Testis (tissue), 3 donors: ENCODE results near the gene SLC6A18. TPM values are rescaled to one million over a fixed set of nuclear protein-coding genes. Genes with fewer than 3 reads are reported as not detected.

Experiments used
- DNase-seq: peaks from one replicate; pipeline ENCODE4 v3.0.0-alpha.2; 2019
- H3K27ac ChIP-seq, 2 donors: fragments of 200-600 bp; sonication (generic); one replicate each; pipeline ENCODE4 v1.5.1; 2019
- H3K27me3 ChIP-seq: fragments of 200-600 bp; sonication (generic); one replicate; pipeline ENCODE4 v1.5.1; 2019
- H3K36me3 ChIP-seq: fragments of 200-600 bp; sonication (generic); one replicate; pipeline ENCODE4 v1.5.1; 2017; ENCODE audit warnings: low read depth; ENCODE audit errors: missing control alignments
- H3K4me1 ChIP-seq: fragments of 200-600 bp; sonication (generic); one replicate; pipeline ENCODE4 v1.5.1; 2019
- H3K4me3 ChIP-seq, 2 donors: fragments of 200-600 bp; sonication (generic); one replicate each; pipeline ENCODE4 v1.5.1; 2017 to 2019
- H3K9me3 ChIP-seq: fragments of 200-600 bp; sonication (generic); one replicate; pipeline ENCODE4 v1.5.1; 2017
- POLR2A ChIP-seq: fragments of 450-650 bp; IDR thresholded peaks from one replicate; pipeline ENCODE4 v1.6.1; 2017; ENCODE audit warnings: antibody characterized with exemption, mild to moderate bottlenecking, moderate library complexity
- WGBS, 2 donors: methylation state at CpG; one replicate each; pipeline ENCODE4 v1.1.5; 2018; 5-methylcytosine and 5-hydroxymethylcytosine counted together
- intact Hi-C: fragments of 100-400 bp; cut with DNase I; formaldehyde crosslinking; loops from one replicate; pipeline ENCODE4 v1.15.1; 2023; ENCODE audit warnings: low total_unique reads
- polyA plus RNA-seq: library from polyadenylated mRNA; stranded (reverse); fragments of 350-450 nt; fragmentation: Illumina TruSeq; extraction: RNeasy Lipid Tissue Mini Kit (QIAGEN cat#74804); gene quantifications from one replicate; pipeline ENCODE4 v1.2.3, GENCODE V29; 2014; ENCODE audit warnings: low read depth, low replicate concordance; ENCODE audit not compliant: insufficient read depth
- total RNA-seq, 2 donors: library from RNA; depleted of rRNA; stranded (reverse); fragments of >200 nt; gene quantifications; one replicate each; pipeline ENCODE4 v1.2.3, GENCODE V29; 2016
- TF ChIP-seq, protein P1 (sequence below), 3 experiments: fragments of 450-650 bp in 2 of 3; fragments of 200-600 bp in 1 of 3; sonication (generic) in 1 of 3; IDR thresholded peaks; one replicate each; pipeline ENCODE4 v1.5.1; 2016 to 2019; ENCODE audit warnings: antibody characterized with exemption in 3 of 3, mild to moderate bottlenecking in 2 of 3, moderate library complexity in 1 of 3

SLC6A18 gene
- total and polyA plus RNA-seq, 3 donors from 2014 or later, result 0.24 TPM; not detected in 2

DNA sequence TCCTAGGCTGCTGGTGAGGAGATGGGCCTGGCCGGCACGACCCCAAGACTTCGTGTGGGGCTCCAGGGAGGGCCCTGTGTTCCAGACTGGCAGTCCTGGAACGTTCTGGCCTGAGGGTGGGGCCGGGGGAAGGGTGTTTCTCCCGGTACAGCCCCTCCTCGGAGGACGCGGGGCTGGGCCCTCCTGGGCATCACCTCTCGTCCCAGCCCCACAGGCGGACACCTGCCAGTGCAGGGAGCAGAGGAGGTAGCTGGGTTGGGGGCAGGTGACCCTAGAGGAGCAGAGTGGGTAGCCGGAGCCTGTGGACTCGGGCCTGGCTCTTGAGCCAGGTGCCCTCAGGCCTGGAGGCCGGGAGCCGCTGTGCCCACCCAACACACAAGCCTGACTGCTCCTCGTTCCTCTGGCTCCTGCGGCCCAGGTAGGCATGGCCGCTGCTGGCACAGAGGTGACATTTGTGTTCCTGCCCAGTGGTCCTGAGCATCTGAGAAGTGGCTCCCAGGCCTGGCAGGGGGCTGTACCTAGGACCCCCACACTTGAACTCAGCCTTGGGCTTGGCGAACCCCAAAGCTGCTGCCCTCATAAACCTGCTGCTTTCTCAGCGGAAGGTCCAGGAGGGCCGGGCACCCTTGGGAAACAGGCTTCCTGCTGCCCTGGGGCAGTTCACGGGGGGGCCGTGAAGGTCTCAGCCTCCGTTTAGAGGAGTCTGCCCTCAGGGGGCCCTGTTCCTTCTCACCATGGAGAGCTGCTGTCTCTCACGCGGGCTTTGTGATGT lies 23.0 kb upstream of the SLC6A18 start:
- H3K4me1 ChIP-seq, result peaks cover 9% of the 10 kb centered on the region
- H3K9me3 ChIP-seq, result no peaks in the 10 kb centered on the region
- H3K27me3 ChIP-seq, result no peaks in the 10 kb centered on the region
- no peaks in the 10 kb centered on the region for H3K36me3 ChIP-seq
- H3K4me3 ChIP-seq, result no peak overlapping the region
- intact Hi-C loops, result no loop called here
- no peak overlapping the region for H3K27ac ChIP-seq
- WGBS, 2 donors, result 85 to 93% methylated on average over 3 to 26 of the region's 26 CpGs
- TF ChIP-seq POLR2A, result no peak
- TF ChIP-seq, protein P1, sequence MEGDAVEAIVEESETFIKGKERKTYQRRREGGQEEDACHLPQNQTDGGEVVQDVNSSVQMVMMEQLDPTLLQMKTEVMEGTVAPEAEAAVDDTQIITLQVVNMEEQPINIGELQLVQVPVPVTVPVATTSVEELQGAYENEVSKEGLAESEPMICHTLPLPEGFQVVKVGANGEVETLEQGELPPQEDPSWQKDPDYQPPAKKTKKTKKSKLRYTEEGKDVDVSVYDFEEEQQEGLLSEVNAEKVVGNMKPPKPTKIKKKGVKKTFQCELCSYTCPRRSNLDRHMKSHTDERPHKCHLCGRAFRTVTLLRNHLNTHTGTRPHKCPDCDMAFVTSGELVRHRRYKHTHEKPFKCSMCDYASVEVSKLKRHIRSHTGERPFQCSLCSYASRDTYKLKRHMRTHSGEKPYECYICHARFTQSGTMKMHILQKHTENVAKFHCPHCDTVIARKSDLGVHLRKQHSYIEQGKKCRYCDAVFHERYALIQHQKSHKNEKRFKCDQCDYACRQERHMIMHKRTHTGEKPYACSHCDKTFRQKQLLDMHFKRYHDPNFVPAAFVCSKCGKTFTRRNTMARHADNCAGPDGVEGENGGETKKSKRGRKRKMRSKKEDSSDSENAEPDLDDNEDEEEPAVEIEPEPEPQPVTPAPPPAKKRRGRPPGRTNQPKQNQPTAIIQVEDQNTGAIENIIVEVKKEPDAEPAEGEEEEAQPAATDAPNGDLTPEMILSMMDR (IDR thresholded peaks at IDR 0.05), result no peak
- no peak for DNase-seq

DNA sequence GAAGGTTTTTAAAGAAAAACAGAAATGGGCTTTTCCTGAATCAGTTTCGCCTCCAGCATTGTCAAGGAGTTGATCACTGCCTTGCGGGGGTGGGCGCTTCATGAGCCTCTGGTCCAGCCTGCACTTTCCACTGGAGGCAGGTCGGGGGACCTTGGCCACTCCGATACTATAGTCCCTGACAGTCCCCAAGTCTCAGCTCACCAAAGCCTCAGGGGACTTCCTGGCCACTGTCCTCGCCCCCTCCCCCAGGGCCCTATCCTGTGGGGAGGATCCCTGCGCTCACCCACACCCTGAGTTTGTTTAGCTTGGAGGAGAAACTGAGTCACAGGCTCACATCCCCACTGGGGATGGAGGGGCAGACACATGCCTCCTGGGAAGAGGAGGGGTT lies 22.4 kb upstream of the SLC6A18 start:
- no peaks in the 10 kb centered on the region for H3K27me3 ChIP-seq
- H3K4me3 ChIP-seq, result no peak overlapping the region
- no peak for TF ChIP-seq POLR2A
- TF ChIP-seq, protein P1 (IDR thresholded peaks at IDR 0.05), result no peak
- H3K36me3 ChIP-seq, result no peaks in the 10 kb centered on the region
- WGBS, 2 donors, result 89% methylated on average over 6 to 7 of the region's 7 CpGs
- intact Hi-C loops, result no loop called here
- H3K4me1 ChIP-seq, result peaks cover 9% of the 10 kb centered on the region
- H3K9me3 ChIP-seq, result no peaks in the 10 kb centered on the region
- DNase-seq, result no peak
- no peak overlapping the region for H3K27ac ChIP-seq

DNA sequence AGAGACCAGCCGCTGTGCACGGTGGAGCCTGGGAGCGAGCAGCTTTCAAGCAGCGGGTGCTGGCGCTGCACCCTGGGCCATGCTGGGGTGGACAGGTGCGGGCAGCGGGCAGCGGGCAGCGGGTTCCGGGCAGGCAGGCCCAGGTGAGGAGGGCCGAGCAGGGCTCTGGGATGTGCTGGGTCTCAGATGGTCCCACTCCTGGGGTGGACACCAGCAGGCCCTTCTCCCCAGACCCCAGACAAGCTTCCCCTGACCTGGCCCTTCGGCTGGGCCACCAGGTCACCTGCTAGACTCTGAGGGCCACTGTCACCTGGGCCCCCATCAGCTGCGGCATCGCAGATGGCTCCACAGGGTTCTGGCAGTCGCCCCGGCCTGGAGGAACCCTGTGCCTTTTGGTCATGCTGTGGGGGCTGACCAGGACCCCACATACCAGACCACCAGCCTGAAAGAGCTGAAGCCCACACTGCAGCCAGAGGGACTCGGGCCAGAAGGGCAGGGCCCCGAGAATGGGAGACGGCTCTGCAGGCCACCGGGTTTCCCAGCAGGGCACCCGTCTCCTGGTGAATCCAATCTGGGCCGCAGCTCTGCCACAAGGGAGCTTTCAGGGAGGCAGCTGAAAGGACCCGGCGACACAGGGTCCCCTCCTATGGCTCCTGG lies 21.7 kb upstream of the SLC6A18 start:
- H3K9me3 ChIP-seq, result no peaks in the 10 kb centered on the region
- H3K36me3 ChIP-seq, result no peaks in the 10 kb centered on the region
- no peaks in the 10 kb centered on the region for H3K27me3 ChIP-seq
- no peak overlapping the region for H3K4me3 ChIP-seq
- TF ChIP-seq POLR2A, result no peak
- TF ChIP-seq, protein P1 (IDR thresholded peaks at IDR 0.05), result no peak
- intact Hi-C loops, result no loop called here
- no peak overlapping the region for H3K27ac ChIP-seq
- peaks cover 9% of the 10 kb centered on the region for H3K4me1 ChIP-seq
- DNase-seq, result no peak
- 82 to 83% methylated on average over 9 to 24 of the region's 24 CpGs for WGBS, 2 donors

DNA sequence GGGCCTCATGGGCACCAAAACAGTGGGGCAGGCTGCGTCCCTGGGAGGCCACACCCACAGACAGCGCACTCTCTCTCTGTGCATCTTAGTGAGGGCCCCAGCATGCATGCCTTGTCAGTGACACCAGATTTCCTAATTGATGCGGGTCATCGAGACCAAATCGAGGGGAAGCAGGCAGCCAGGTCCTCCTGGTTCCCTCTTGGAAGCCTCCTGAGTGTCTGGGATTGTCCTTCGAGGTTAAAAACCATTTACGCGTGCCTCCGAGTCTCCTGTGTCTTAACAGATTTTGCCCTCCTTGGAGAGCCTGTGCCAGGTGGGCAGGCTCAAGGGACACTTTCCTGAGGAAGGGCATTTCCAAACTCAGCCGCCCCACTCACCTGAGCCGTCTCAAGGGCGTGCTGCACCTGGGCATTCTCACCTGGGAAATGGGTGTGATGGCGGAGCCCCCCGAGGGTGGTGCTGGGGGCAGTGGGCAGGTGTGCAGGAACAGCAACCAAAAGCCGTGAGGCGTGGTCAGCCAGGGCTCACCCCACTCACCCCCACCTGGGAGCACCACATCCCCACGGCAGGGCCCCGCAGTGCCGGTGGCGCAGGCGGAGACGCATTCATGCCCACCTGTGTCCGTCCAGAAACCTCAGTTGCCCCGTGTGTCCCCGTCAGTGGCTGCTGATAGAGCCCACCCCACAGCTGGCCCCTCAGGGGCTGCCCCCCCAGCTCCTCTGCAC lies 21.1 kb upstream of the SLC6A18 start:
- Histone ChIP-seq H3K36me3 (no peaks in the 10 kb centered on the region), H3K4me1 (peaks cover 9% of the 10 kb centered on the region), H3K9me3 (no peaks in the 10 kb centered on the region), H3K27me3 (no peaks in the 10 kb centered on the region), H3K4me3 (no peak overlapping the region), H3K27ac (no peak overlapping the region)
- TF ChIP-seq POLR2A, result no peak
- TF ChIP-seq, protein P1 (IDR thresholded peaks at IDR 0.05), result no peak
- intact Hi-C loops, result no loop called here
- WGBS, 2 donors, result 79 to 83% methylated on average over 6 to 24 of the region's 25 CpGs
- no peak for DNase-seq
